Stimulated activated CD4-positive, alpha-beta T cell treated with anti-CD3 and anti-CD28 coated beads, Interleukin-1b, Interleukin-23, amount 100 ng/mL, for 48 hours (primary cell): Measurements from ENCODE around the gene HSD17B7.
"Not testable (repeated sequence)": the region's sequence is repeated elsewhere in the genome, so short reads cannot be mapped to it uniquely, and the experiment has no call there.

ENCODE experiments used
- DNase-seq: peaks from one replicate; pipeline ENCODE4 v3.0.0-alpha.2; 2020

The HSD17B7 gene

DNA sequence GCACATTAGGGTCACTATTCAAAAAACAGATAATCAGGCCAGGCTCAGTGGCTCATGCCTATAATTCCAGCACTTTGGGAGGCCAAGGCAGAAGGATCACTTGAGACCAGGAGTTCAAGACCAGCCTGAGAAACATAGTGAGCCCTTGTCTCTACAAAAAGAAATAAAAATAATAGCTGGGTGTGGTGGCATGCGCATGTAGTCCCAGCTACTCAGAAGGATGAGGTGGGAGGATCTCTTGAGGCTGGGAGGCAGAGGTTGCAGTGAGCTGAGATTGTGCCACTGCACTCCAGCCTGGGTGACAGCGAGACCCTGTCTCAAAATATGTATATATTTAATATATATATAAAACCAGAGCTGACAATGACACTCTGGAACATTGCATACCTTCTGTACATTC is 21.9 kb downstream of the HSD17B7 start:
- not testable (repeated sequence) for DNase-seq

- DNase-seq: not testable (repeated sequence)
These were observed 27.6 kb downstream of the HSD17B7 start for GRCh38 chr1:162818136-162818535.

- DNase-seq: not testable (repeated sequence)
These were observed 28.2 kb downstream of the HSD17B7 start for GRCh38 chr1:162818666-162819065.

- no peak for DNase-seq
These were observed 32.1 kb downstream of the HSD17B7 start for GRCh38 chr1:162822391-162823200.

GRCh38 chr1:162823231-162823630 is 32.7 kb downstream of the HSD17B7 start:
- no peak for DNase-seq

GRCh38 chr1:162823771-162824525 is 33.4 kb downstream of the HSD17B7 start:
- DNase-seq: no peak

- no peak for DNase-seq
These were observed 38.8 kb downstream of the HSD17B7 start for GRCh38 chr1:162829268-162829667.

DNA sequence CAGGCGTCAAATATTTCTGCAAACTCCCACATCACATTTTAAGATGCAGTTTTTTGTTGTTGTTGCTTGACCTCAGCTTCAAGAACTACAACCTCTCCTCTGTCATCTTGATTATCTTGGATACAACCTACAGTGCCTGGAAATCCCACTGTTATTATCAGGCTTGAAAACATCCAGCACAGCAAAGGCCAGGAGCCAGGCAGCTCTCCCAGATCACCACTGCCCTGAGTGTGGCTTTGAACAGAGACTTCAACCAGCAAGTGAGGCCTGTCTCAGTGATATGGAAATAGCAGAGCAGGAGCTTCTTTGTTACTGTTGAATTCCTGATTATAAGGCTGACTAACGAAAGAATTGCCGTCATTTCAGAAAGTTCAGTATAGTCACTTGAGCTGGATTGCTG is 42.0 kb downstream of the HSD17B7 start:
- no peak for DNase-seq

DNA sequence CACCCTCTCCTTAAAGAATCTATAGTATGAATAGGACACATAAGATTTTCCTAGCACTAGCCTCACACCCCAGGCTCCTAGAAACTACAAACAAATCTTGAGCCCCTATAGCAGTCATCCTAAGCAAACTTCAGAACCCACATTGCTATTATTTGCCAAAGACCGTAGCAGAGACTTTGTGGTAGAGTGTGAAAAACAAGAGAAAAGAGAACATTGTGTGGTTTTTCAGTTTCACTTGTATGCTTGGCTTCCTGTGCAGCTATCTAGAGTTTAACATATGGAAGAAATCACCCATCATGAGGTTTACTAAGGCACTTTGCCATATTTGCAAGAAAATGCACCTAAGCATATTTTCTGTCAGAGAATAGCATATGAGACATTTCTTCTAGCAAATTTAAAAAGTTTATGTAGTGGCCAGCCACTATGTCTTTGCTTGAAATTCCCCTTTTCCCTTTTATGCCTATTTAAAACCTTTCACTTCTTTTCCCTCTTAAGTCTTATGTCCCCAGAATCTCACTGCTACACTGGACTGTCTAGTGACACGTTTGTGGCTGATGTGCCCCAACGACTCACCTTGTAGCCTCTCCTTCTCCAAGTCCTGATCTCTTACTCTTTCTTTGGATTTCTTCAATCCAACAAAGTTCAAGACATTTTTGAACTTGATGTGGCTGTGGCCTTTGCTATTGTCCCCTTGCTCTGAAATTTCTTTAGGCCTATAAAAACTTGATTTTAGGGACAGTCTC is 44.8 kb downstream of the HSD17B7 start:
- no peak for DNase-seq

DNA sequence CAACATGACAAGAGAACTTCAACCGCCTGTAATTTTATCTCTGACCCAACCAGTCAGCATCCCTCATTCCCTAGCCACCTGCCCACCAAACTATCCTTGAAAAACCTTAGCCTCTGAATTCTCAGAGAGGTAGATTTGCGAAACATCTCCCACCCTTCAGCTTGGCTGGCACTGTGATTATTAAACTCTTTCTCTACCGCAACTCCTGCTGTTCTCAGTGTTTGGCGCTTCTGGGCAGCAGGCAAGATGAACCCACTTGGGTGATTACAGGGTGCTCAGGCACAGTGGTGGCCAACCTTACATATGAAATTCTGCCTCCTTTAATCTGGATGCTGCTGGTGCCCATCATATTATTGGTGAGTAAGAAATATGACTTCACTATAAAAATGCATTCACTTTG is 48.4 kb downstream of the HSD17B7 start:
- no peak for DNase-seq

GRCh38 chr1:162840250-162840839 is 49.8 kb downstream of the HSD17B7 start:
- no peak for DNase-seq

- no peak for DNase-seq
These were observed 53.7 kb downstream of the HSD17B7 start for GRCh38 chr1:162844153-162844552.

- DNase-seq: no peak
These were observed 56.0 kb downstream of the HSD17B7 start for GRCh38 chr1:162846256-162847212.

- peak; percentile 74 for DNase-seq
These were observed 57.4 kb downstream of the HSD17B7 start for GRCh38 chr1:162847839-162848453.

DNA sequence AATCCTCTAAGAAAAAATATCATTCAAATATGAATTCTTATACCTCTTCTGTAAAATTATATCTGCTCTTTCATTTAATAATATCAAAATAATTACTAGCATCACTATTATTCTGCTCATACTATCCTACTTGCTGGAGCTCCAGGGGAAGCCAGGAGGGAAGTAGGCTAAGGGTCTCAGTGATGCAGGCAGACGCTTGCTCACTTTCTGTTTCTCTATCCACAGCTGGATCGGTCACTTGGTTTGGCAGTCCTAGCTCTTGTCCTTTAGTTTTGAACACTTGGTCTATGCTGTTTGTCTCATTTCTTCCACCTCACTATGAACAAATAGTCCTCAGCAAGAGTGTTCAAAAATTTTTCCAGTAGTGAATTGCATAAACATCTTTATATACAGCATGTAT is 59.2 kb downstream of the HSD17B7 start:
- DNase-seq: no peak

DNA sequence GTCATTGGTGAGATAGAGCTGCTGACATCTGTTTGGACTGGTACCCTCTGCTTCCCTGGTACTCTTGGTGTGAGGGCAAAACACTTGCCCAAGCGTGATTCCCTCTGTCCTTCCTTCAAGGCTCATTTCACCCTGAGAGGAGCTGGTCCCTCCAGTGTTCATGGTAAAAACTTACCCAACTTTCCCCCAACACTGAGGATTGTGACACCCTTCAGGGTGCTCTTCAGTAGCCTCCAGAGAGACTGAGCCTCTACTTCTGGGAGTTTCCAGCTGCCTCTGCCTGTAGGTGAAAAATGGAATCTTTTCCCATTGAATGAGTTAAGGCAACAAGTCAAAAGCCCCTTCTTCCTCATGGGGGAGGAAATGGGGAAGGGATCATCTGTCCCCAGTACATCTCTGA is 60.8 kb downstream of the HSD17B7 start:
- DNase-seq: no peak

GRCh38 chr1:162854245-162854882 is 63.9 kb downstream of the HSD17B7 start:
- DNase-seq: peak; percentile 32

DNA sequence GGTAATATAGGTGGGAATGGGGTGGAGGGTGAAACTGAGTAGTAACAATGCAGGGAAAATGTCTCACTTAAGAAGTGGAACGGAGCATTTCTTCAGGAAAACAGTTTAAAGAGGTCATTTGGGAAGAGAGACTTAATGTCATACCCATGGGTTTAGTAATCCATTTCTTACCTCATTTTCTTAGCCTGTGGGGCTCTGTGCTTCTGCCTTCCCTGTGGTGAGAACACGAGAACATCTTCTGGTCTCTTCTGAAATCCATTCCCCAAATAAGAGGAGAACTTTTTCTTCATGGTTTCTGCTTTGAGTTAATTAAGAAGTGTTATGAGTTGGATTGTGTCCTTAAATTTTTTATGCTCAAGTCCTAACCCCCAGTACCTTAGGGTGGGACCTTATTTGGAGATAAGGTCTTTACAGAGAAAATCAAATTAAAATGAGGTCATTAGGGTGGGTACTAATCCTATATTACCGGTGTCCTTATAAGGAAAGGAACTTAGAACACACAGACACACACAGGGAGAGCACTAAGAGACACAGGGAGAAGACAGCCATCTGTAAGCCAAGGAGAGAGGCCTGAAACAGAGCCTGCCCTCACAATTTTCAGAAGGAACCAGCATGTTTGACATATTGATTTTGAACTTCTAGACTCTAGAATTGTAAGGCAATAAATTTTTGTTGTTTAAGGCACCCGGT is 65.1 kb downstream of the HSD17B7 start:
- no peak for DNase-seq

DNA sequence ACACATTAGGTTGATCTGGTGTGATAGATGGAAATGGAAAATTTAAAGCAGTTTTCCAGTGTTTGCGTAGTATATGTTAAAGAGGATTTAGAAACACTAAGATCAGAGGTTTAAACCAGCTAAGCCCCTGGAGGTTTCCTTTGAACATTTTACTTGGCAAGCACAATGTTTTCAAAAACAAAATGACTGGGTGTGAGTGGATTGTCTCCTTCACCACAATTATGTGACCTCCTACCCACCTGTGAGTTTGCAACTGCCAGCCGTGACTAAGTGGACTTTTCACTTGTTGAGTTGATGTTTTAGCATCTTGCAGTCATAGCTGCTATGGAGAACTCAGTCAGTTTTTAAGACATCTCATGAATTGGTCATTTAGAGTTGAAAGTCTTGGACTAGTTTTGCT is 65.8 kb downstream of the HSD17B7 start:
- DNase-seq: no peak

GRCh38 chr1:162857850-162858249 is 67.3 kb downstream of the HSD17B7 start:
- DNase-seq: no peak
